ENCODE measurements around the gene CAB39. TPM values are rescaled to one million over a fixed set of nuclear protein-coding genes. Genes with fewer than 3 reads are reported as not detected.

CAB39 gene
- polyA plus RNA-seq, 1 donor (not counting 4 experiments of a cell fraction or from before 2014, with no cell fraction given): 120 TPM

DNA sequence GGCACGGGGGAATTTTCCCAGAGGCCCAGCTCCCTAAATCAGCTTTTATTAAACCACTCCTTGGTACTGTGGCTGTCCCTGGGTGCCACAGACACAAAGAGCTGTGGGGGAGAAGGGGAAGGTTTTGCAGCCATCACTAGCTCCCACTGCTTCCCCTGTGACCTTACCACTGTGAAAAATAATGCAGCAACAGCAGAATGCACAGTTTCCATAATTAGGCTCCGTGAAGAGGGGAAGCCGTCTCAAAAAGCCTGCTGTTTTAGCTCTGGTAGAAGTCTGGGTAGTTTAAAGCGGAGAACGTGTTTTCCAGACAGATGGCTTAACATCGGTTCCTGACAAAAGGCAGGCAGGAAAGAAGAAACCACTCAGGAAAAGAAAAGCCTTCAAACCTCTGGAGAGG, 27.5 kb upstream of the CAB39 start:
- no peak for DNase-seq (ENCODE audit: low read depth, low spot score)
- Histone ChIP-seq H3K4me3 (ENCODE audit: control insufficient read depth in 2 of 3, extremely low read depth in 1 of 3, insufficient read depth in 2 of 3, low read depth in 1 of 3, low read length in 3 of 3) (no peak overlapping the region), H3K9me1 (ENCODE audit: control insufficient read depth, extremely low read depth, insufficient read depth, low read length) (no peaks in the 10 kb centered on the region), H4K20me1 (ENCODE audit: control insufficient read depth, extremely low read depth, insufficient read depth, low read length) (no peaks in the 10 kb centered on the region), H3K4me1 (ENCODE audit: control insufficient read depth, extremely low read depth, insufficient read depth, low read length) (peaks cover 53% of the 10 kb centered on the region), H3K9me3 (ENCODE audit: control insufficient read depth, low read depth, low read length) (no peaks in the 10 kb centered on the region), H3K27me3 (ENCODE audit: control insufficient read depth, extremely low read depth, insufficient read depth, low read length) (no peaks in the 10 kb centered on the region), H3K9ac (ENCODE audit: control insufficient read depth, extremely low read depth, insufficient read depth, low read length) (peak overlapping the region; percentile 31), H2AFZ (ENCODE audit: control insufficient read depth, low read length) (no peak overlapping the region), H3K36me3 (ENCODE audit: control insufficient read depth in 2 of 2, extremely low read depth in 1 of 2, insufficient read depth in 2 of 2, low read length in 2 of 2) (no peaks in the 10 kb centered on the region), H3K4me2 (ENCODE audit: control insufficient read depth, extremely low read depth, insufficient read depth, low read depth, low read length) (peak overlapping the region; percentile 42), H3K79me2 (ENCODE audit: control insufficient read depth, insufficient read depth, low read length) (no peaks in the 10 kb centered on the region), H3K27ac (ENCODE audit: control insufficient read depth, insufficient read depth, low read length) (peak overlapping the region; percentile 76)
- TF ChIP-seq, protein P1, sequence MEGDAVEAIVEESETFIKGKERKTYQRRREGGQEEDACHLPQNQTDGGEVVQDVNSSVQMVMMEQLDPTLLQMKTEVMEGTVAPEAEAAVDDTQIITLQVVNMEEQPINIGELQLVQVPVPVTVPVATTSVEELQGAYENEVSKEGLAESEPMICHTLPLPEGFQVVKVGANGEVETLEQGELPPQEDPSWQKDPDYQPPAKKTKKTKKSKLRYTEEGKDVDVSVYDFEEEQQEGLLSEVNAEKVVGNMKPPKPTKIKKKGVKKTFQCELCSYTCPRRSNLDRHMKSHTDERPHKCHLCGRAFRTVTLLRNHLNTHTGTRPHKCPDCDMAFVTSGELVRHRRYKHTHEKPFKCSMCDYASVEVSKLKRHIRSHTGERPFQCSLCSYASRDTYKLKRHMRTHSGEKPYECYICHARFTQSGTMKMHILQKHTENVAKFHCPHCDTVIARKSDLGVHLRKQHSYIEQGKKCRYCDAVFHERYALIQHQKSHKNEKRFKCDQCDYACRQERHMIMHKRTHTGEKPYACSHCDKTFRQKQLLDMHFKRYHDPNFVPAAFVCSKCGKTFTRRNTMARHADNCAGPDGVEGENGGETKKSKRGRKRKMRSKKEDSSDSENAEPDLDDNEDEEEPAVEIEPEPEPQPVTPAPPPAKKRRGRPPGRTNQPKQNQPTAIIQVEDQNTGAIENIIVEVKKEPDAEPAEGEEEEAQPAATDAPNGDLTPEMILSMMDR (optimal IDR thresholded peaks at IDR 0.05 in 1 of 3, IDR thresholded peaks at IDR 0.05 in 1 of 3, conservative IDR thresholded peaks at IDR 0.05 in 1 of 3; ENCODE audit: extremely low read depth in 1 of 3, insufficient read depth in 2 of 3, low read length in 3 of 3): no peak
- no peak for TF ChIP-seq EZH2 (IDR thresholded peaks at IDR 0.05; ENCODE audit: low read length)
- peak; percentile 46 for FAIRE-seq
- dilution Hi-C loops (cut with MboI; ENCODE audit: extremely low pct_ligation_motif_present, low sequenced_read_pairs): no loop called here

DNA sequence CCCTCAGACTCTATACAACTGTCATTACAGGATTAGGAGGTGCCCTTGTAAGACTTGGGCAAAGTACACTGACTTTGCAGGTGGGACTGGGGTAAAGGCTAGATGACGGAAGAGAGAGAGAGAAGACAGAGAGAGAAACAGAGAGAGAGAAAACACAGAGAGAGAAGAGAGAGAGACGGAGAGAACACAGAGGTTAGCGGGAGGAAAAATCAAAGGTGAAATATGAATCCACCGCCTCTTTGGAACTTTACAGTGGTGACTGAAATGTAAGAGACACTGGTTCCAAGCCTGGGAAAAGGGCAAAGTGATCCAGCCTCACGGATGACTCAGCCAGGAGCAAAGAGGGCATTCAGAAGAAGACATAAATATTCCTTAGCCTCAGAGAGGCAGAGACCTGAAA, 25.1 kb upstream of the CAB39 start:
- H3K9me1 ChIP-seq (ENCODE audit: control insufficient read depth, extremely low read depth, insufficient read depth, low read length): no peaks in the 10 kb centered on the region
- H3K9ac ChIP-seq (ENCODE audit: control insufficient read depth, extremely low read depth, insufficient read depth, low read length): no peak overlapping the region
- H3K9me3 ChIP-seq (ENCODE audit: control insufficient read depth, low read depth, low read length): no peaks in the 10 kb centered on the region
- no peak overlapping the region for H3K4me3 ChIP-seq (ENCODE audit: control insufficient read depth in 2 of 3, extremely low read depth in 1 of 3, insufficient read depth in 2 of 3, low read depth in 1 of 3, low read length in 3 of 3)
- H3K27me3 ChIP-seq (ENCODE audit: control insufficient read depth, extremely low read depth, insufficient read depth, low read length): no peaks in the 10 kb centered on the region
- DNase-seq (ENCODE audit: low read depth, low spot score) (no peak), FAIRE-seq (peak; percentile 92)
- dilution Hi-C loops (cut with MboI; ENCODE audit: extremely low pct_ligation_motif_present, low sequenced_read_pairs): no loop called here
- peaks cover 60% of the 10 kb centered on the region for H3K4me1 ChIP-seq (ENCODE audit: control insufficient read depth, extremely low read depth, insufficient read depth, low read length)
- no peak overlapping the region for H2AFZ ChIP-seq (ENCODE audit: control insufficient read depth, low read length)
- no peaks in the 10 kb centered on the region for H3K79me2 ChIP-seq (ENCODE audit: control insufficient read depth, insufficient read depth, low read length)
- H3K27ac ChIP-seq (ENCODE audit: control insufficient read depth, insufficient read depth, low read length): peak overlapping the region; percentile 22
- TF ChIP-seq, protein P1 (optimal IDR thresholded peaks at IDR 0.05 in 1 of 3, IDR thresholded peaks at IDR 0.05 in 1 of 3, conservative IDR thresholded peaks at IDR 0.05 in 1 of 3; ENCODE audit: extremely low read depth in 1 of 3, insufficient read depth in 2 of 3, low read length in 3 of 3): no peak
- TF ChIP-seq EZH2 (IDR thresholded peaks at IDR 0.05; ENCODE audit: low read length): no peak
- H3K36me3 ChIP-seq (ENCODE audit: control insufficient read depth in 2 of 2, extremely low read depth in 1 of 2, insufficient read depth in 2 of 2, low read length in 2 of 2): no peaks in the 10 kb centered on the region
- H3K4me2 ChIP-seq (ENCODE audit: control insufficient read depth, extremely low read depth, insufficient read depth, low read depth, low read length): peak overlapping the region; percentile 11
- no peaks in the 10 kb centered on the region for H4K20me1 ChIP-seq (ENCODE audit: control insufficient read depth, extremely low read depth, insufficient read depth, low read length)

Measured in keratinocyte (primary cell).